ENCODE results near the gene ACAA1.

- TF ChIP-seq, protein P1, sequence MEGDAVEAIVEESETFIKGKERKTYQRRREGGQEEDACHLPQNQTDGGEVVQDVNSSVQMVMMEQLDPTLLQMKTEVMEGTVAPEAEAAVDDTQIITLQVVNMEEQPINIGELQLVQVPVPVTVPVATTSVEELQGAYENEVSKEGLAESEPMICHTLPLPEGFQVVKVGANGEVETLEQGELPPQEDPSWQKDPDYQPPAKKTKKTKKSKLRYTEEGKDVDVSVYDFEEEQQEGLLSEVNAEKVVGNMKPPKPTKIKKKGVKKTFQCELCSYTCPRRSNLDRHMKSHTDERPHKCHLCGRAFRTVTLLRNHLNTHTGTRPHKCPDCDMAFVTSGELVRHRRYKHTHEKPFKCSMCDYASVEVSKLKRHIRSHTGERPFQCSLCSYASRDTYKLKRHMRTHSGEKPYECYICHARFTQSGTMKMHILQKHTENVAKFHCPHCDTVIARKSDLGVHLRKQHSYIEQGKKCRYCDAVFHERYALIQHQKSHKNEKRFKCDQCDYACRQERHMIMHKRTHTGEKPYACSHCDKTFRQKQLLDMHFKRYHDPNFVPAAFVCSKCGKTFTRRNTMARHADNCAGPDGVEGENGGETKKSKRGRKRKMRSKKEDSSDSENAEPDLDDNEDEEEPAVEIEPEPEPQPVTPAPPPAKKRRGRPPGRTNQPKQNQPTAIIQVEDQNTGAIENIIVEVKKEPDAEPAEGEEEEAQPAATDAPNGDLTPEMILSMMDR (IDR thresholded peaks at IDR 0.05) = no peak
- no peak for TF ChIP-seq EZH2 (IDR thresholded peaks at IDR 0.05; ENCODE audit: borderline replicate concordance, insufficient read depth, low read depth, low read length, poor library complexity, severe bottlenecking)
These were observed 15.0 kb downstream of the ACAA1 start for GRCh38 chr3:38121832-38122461.

All from B cell (primary cell).